Activated T-helper 2 cell treated with anti-CD3 and anti-CD28 coated beads, Interferon-gamma antibody, Interleukin-2, Interleukin-4, amounts not matched to agents 10 μg/mL and 5 μg/mL and 100 μg/mL, durations not matched to agents 14 hours and 24 hours and 36 hours (primary cell): Measurements from ENCODE around the gene TRUB2. TPM values are rescaled to one million over a fixed set of nuclear protein-coding genes. Genes with fewer than 3 reads are reported as not detected.
"Not testable (repeated sequence)": the region's sequence is repeated elsewhere in the genome, so short reads cannot be mapped to it uniquely, and the experiment has no call there.

Experiments
- DNase-seq: peaks from one replicate; pipeline ENCODE4 v3.0.0; 2021; ENCODE audit warnings: low spot score
- H3K27ac Mint-ChIP-seq: one replicate; pipeline ENCODE4 v1.8.0; 2021; ENCODE audit warnings: mixed read lengths
- H3K27me3 Mint-ChIP-seq: one replicate; pipeline ENCODE4 v1.8.0; 2021; ENCODE audit warnings: low read depth, mixed read lengths
- H3K36me3 Mint-ChIP-seq: one replicate; pipeline ENCODE4 v1.8.0; 2021; ENCODE audit warnings: low read depth, mixed read lengths
- H3K4me1 Mint-ChIP-seq: one replicate; pipeline ENCODE4 v1.8.0; 2021; ENCODE audit warnings: low read depth, mixed read lengths
- H3K4me3 Mint-ChIP-seq: one replicate; pipeline ENCODE4 v1.8.0; 2021; ENCODE audit warnings: low read depth, mild to moderate bottlenecking, moderate library complexity, mixed read lengths
- H3K9me3 Mint-ChIP-seq: one replicate; pipeline ENCODE4 v1.8.0; 2021; ENCODE audit warnings: mixed read lengths
- intact Hi-C: fragments of 100-400 bp; cut with micrococcal nuclease; formaldehyde crosslinking; loops from one replicate; pipeline ENCODE4 v1.15.1; 2023
- total RNA-seq: library from RNA; stranded (reverse); gene quantifications from 2 replicates; pipeline ENCODE4 v1.2.3, GENCODE V29; 2022

TRUB2 gene
- total RNA-seq, 1 donor from 2014 or later, result 36.1 TPM

- DNase-seq, result no peak
- Mint-ChIP-seq H3K27me3 (no peaks in the 10 kb centered on the region), H3K36me3 (peaks cover 19% of the 10 kb centered on the region), H3K27ac (no peak overlapping the region), H3K4me1 (peaks cover 10% of the 10 kb centered on the region), H3K9me3 (no peaks in the 10 kb centered on the region), H3K4me3 (no peak overlapping the region)
- intact Hi-C loops, result no loop called here
These were observed 35.8 kb upstream of the TRUB2 start for GRCh38 chr9:128358090-128358489.

GRCh38 chr9:128355451-128355850, 33.2 kb upstream of the TRUB2 start:
- intact Hi-C loops, result no loop called here
- no peak for DNase-seq
- Mint-ChIP-seq H3K4me1 (no peaks in the 10 kb centered on the region), H3K4me3 (no peak overlapping the region), H3K27ac (no peak overlapping the region), H3K36me3 (peaks cover 25% of the 10 kb centered on the region), H3K27me3 (no peaks in the 10 kb centered on the region), H3K9me3 (no peaks in the 10 kb centered on the region)

GRCh38 chr9:128349772-128350171, 27.5 kb upstream of the TRUB2 start:
- H3K4me3 Mint-ChIP-seq, result no peak overlapping the region
- no peaks in the 10 kb centered on the region for H3K9me3 Mint-ChIP-seq
- intact Hi-C loops, result no loop called here
- H3K36me3 Mint-ChIP-seq, result peaks cover 30% of the 10 kb centered on the region
- no peak for DNase-seq
- no peaks in the 10 kb centered on the region for H3K4me1 Mint-ChIP-seq
- H3K27ac Mint-ChIP-seq, result no peak overlapping the region
- H3K27me3 Mint-ChIP-seq, result no peaks in the 10 kb centered on the region

- Mint-ChIP-seq H3K4me1 (no peaks in the 10 kb centered on the region), H3K4me3 (no peak overlapping the region), H3K27me3 (no peaks in the 10 kb centered on the region), H3K27ac (no peak overlapping the region), H3K9me3 (no peaks in the 10 kb centered on the region), H3K36me3 (peaks cover 30% of the 10 kb centered on the region)
- no peak for DNase-seq
- intact Hi-C loops, result no loop called here
These were observed 26.9 kb upstream of the TRUB2 start for GRCh38 chr9:128349125-128349524.

- Mint-ChIP-seq H3K27ac (no peak overlapping the region), H3K4me3 (no peak overlapping the region), H3K9me3 (no peaks in the 10 kb centered on the region), H3K36me3 (peaks cover 28% of the 10 kb centered on the region), H3K27me3 (no peaks in the 10 kb centered on the region), H3K4me1 (peaks cover 4% of the 10 kb centered on the region)
- intact Hi-C loops, result loop anchor here (5.0 kb wide), 1 partner anchor 153 kb away; the partner anchor contains the start of gene CIZ1
- DNase-seq, result no peak
These were observed 22.8 kb upstream of the TRUB2 start for GRCh38 chr9:128344931-128345605.

GRCh38 chr9:128343855-128344254, 21.6 kb upstream of the TRUB2 start:
- H3K4me3 Mint-ChIP-seq, result no peak overlapping the region
- H3K27me3 Mint-ChIP-seq, result no peaks in the 10 kb centered on the region
- intact Hi-C loops, result loop anchor here (5.0 kb wide), 1 partner anchor 152 kb away; the partner anchor contains the start of gene CIZ1
- peaks cover 21% of the 10 kb centered on the region for H3K36me3 Mint-ChIP-seq
- no peak overlapping the region for H3K27ac Mint-ChIP-seq
- DNase-seq, result no peak
- peaks cover 7% of the 10 kb centered on the region for H3K4me1 Mint-ChIP-seq
- H3K9me3 Mint-ChIP-seq, result no peaks in the 10 kb centered on the region

- H3K4me3 Mint-ChIP-seq, result no peak overlapping the region
- H3K36me3 Mint-ChIP-seq, result peaks cover 18% of the 10 kb centered on the region
- no peaks in the 10 kb centered on the region for H3K9me3 Mint-ChIP-seq
These were observed 20.9 kb upstream of the TRUB2 start for GRCh38 chr9:128342971-128343680.

GRCh38 chr9:128341435-128341849, 19.2 kb upstream of the TRUB2 start:
- Mint-ChIP-seq H3K36me3 (peaks cover 14% of the 10 kb centered on the region), H3K9me3 (no peaks in the 10 kb centered on the region), H3K4me3 (peak overlapping the region; percentile 89), H3K27me3 (no peaks in the 10 kb centered on the region), H3K27ac (peak overlapping the region; percentile 81), H3K4me1 (peaks cover 7% of the 10 kb centered on the region)
- DNase-seq, result peak; percentile 68
- intact Hi-C loops, result loop anchor here (1.0 to 5.0 kb wide), 2 partner anchors 46 to 149 kb away; partner anchors contain the start of gene CIZ1

More at GRCh38 chr9:128342971-128343680, 20.9 kb upstream of the TRUB2 start:
- H3K27me3 Mint-ChIP-seq, result no peaks in the 10 kb centered on the region
- no peak for DNase-seq
- H3K4me1 Mint-ChIP-seq, result peaks cover 7% of the 10 kb centered on the region
- intact Hi-C loops, result loop anchor here (5.0 kb wide), 1 partner anchor 151 kb away; the partner anchor contains the start of gene CIZ1
- H3K27ac Mint-ChIP-seq, result no peak overlapping the region

GRCh38 chr9:128340691-128341434, 18.6 kb upstream of the TRUB2 start:
- no peaks in the 10 kb centered on the region for H3K27me3 Mint-ChIP-seq
- peak overlapping the region; percentile 81 for H3K27ac Mint-ChIP-seq
- H3K9me3 Mint-ChIP-seq, result no peaks in the 10 kb centered on the region
- peaks cover 7% of the 10 kb centered on the region for H3K4me1 Mint-ChIP-seq
- H3K4me3 Mint-ChIP-seq, result peak overlapping the region; percentile 89
- peaks cover 14% of the 10 kb centered on the region for H3K36me3 Mint-ChIP-seq
- no peak for DNase-seq
- intact Hi-C loops, result loop anchor here (1.0 to 5.0 kb wide), 4 partner anchors 19 to 149 kb away; partner anchors contain the start of genes CIZ1, COQ4, GOLGA2 and SWI5

- H3K27ac Mint-ChIP-seq, result peak within 1 kb of the TSS; percentile 89
- peak within 1 kb of the TSS; percentile 89 for H3K4me3 Mint-ChIP-seq
- H3K27me3 Mint-ChIP-seq, result no peaks in the 10 kb centered on the region
- H3K4me1 Mint-ChIP-seq, result peaks cover 7% of the 10 kb centered on the region
- H3K9me3 Mint-ChIP-seq, result no peaks in the 10 kb centered on the region
- H3K36me3 Mint-ChIP-seq, result peaks cover 14% of the 10 kb centered on the region
- intact Hi-C loops, result loop anchor here (1.0 to 5.0 kb wide), 3 partner anchors 18 to 148 kb away; partner anchors contain the start of genes CIZ1, COQ4, GOLGA2 and SWI5
- DNase-seq, result peak; percentile 81
These were observed 17.8 kb upstream of the TRUB2 start, which contains the start of gene SLC27A4 for GRCh38 chr9:128339761-128340690. TSS of gene SLC27A4 (plus strand) at chr9:128340527. CDS start at chr9:128343133, 2,606 bp downstream.

GRCh38 chr9:128338852-128339614, 16.8 kb upstream of the TRUB2 start:
- peak overlapping the region; percentile 89 for H3K27ac Mint-ChIP-seq
- intact Hi-C loops, DNase-seq, H3K36me3 Mint-ChIP-seq, H3K4me1 Mint-ChIP-seq, H3K9me3 Mint-ChIP-seq, H3K27me3 Mint-ChIP-seq: not testable (repeated sequence)
- peak overlapping the region; percentile 89 for H3K4me3 Mint-ChIP-seq
